ENCODE measurements around the gene FAM181A. TPM values are rescaled to one million over a fixed set of nuclear protein-coding genes. Genes with fewer than 3 reads are reported as not detected.

FAM181A gene
- polyA plus RNA-seq, 1 donor (not counting 4 experiments of a cell fraction or from before 2014, with no cell fraction given): 0.04 TPM

DNA sequence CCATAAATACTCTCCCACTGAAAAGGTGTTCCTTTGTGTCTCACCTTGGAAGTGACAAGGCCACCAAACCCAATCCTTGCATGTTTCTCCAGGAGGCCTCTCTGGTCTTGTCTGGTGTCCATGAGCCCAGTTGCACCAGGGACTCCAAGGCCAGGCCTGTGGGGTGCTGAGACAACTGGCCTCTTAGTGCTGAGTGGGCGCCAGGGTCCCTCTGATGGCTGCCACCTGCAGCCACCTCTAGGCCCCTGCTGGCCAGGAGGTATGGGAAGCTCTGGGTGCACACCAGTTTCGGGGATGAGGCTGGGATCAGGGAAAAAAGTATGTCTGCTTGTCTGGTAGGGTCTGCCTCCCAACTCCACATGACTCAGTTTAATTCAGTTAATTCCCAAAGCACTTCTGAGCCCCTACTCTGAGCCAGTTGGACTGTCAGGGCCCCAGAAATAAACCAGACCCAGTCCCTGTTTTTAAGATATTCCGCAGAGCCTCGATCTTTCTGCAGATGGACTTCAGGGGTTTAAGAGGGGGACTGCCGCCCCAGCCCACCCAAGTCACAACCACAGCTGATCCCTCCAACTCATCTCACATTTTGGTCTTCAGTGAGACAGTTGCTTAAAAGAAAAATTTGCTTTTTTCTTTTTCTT, 15.0 kb upstream of the FAM181A start:
- Histone ChIP-seq H2AFZ (ENCODE audit: control insufficient read depth, low read length) (no peak overlapping the region), H3K4me1 (ENCODE audit: control insufficient read depth, extremely low read depth, insufficient read depth, low read length) (no peaks in the 10 kb centered on the region), H3K9ac (ENCODE audit: control insufficient read depth, extremely low read depth, insufficient read depth, low read length) (no peak overlapping the region), H3K4me3 (ENCODE audit: control insufficient read depth in 2 of 3, extremely low read depth in 1 of 3, insufficient read depth in 2 of 3, low read depth in 1 of 3, low read length in 3 of 3) (no peak overlapping the region), H3K9me3 (ENCODE audit: control insufficient read depth, low read depth, low read length) (no peaks in the 10 kb centered on the region), H3K9me1 (ENCODE audit: control insufficient read depth, extremely low read depth, insufficient read depth, low read length) (no peaks in the 10 kb centered on the region), H3K27me3 (ENCODE audit: control insufficient read depth, extremely low read depth, insufficient read depth, low read length) (no peaks in the 10 kb centered on the region), H3K36me3 (ENCODE audit: control insufficient read depth in 2 of 2, extremely low read depth in 1 of 2, insufficient read depth in 2 of 2, low read length in 2 of 2) (no peaks in the 10 kb centered on the region), H3K4me2 (ENCODE audit: control insufficient read depth, extremely low read depth, insufficient read depth, low read depth, low read length) (no peak overlapping the region), H4K20me1 (ENCODE audit: control insufficient read depth, extremely low read depth, insufficient read depth, low read length) (no peaks in the 10 kb centered on the region), H3K27ac (ENCODE audit: control insufficient read depth, insufficient read depth, low read length) (no peak overlapping the region), H3K79me2 (ENCODE audit: control insufficient read depth, insufficient read depth, low read length) (no peaks in the 10 kb centered on the region)
- FAIRE-seq: no peak
- dilution Hi-C loops (cut with MboI; ENCODE audit: extremely low pct_ligation_motif_present, low sequenced_read_pairs): loop anchor here (25.0 kb wide), 1 partner anchor 250 kb away; no protein-coding TSS in a partner anchor
- TF ChIP-seq, protein P1, sequence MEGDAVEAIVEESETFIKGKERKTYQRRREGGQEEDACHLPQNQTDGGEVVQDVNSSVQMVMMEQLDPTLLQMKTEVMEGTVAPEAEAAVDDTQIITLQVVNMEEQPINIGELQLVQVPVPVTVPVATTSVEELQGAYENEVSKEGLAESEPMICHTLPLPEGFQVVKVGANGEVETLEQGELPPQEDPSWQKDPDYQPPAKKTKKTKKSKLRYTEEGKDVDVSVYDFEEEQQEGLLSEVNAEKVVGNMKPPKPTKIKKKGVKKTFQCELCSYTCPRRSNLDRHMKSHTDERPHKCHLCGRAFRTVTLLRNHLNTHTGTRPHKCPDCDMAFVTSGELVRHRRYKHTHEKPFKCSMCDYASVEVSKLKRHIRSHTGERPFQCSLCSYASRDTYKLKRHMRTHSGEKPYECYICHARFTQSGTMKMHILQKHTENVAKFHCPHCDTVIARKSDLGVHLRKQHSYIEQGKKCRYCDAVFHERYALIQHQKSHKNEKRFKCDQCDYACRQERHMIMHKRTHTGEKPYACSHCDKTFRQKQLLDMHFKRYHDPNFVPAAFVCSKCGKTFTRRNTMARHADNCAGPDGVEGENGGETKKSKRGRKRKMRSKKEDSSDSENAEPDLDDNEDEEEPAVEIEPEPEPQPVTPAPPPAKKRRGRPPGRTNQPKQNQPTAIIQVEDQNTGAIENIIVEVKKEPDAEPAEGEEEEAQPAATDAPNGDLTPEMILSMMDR (optimal IDR thresholded peaks at IDR 0.05 in 1 of 3, IDR thresholded peaks at IDR 0.05 in 1 of 3, conservative IDR thresholded peaks at IDR 0.05 in 1 of 3; ENCODE audit: extremely low read depth in 1 of 3, insufficient read depth in 2 of 3, low read length in 3 of 3): no peak
- TF ChIP-seq EZH2 (IDR thresholded peaks at IDR 0.05; ENCODE audit: low read length): no peak
- DNase-seq (ENCODE audit: low read depth, low spot score): no peak

DNA sequence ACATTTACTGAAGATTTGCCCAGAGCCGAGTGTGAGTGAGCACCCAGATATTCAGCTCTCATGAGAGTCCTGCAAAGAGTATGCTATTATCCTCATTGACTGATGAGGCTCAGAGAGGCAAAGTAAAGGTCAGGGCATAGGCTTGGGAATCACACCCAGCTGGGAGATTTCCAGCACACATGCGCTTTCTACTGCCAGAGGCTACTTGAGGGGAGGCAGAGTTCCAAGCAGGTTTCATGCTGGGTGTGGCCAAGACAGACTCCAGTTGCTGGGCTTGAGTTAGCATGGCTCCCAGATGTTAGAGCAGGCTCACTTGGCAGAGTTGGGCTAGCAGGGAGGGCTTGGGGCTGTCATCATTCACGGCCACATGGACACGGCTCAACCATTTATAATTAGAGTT, 14.4 kb upstream of the FAM181A start:
- FAIRE-seq (no peak), DNase-seq (ENCODE audit: low read depth, low spot score) (no peak)
- Histone ChIP-seq H3K9me3 (ENCODE audit: control insufficient read depth, low read depth, low read length) (no peaks in the 10 kb centered on the region), H3K27me3 (ENCODE audit: control insufficient read depth, extremely low read depth, insufficient read depth, low read length) (no peaks in the 10 kb centered on the region), H4K20me1 (ENCODE audit: control insufficient read depth, extremely low read depth, insufficient read depth, low read length) (no peaks in the 10 kb centered on the region), H3K4me2 (ENCODE audit: control insufficient read depth, extremely low read depth, insufficient read depth, low read depth, low read length) (no peak overlapping the region), H3K27ac (ENCODE audit: control insufficient read depth, insufficient read depth, low read length) (no peak overlapping the region), H3K9ac (ENCODE audit: control insufficient read depth, extremely low read depth, insufficient read depth, low read length) (no peak overlapping the region), H3K9me1 (ENCODE audit: control insufficient read depth, extremely low read depth, insufficient read depth, low read length) (no peaks in the 10 kb centered on the region), H2AFZ (ENCODE audit: control insufficient read depth, low read length) (no peak overlapping the region), H3K79me2 (ENCODE audit: control insufficient read depth, insufficient read depth, low read length) (no peaks in the 10 kb centered on the region), H3K4me1 (ENCODE audit: control insufficient read depth, extremely low read depth, insufficient read depth, low read length) (no peaks in the 10 kb centered on the region), H3K4me3 (ENCODE audit: control insufficient read depth in 2 of 3, extremely low read depth in 1 of 3, insufficient read depth in 2 of 3, low read depth in 1 of 3, low read length in 3 of 3) (no peak overlapping the region), H3K36me3 (ENCODE audit: control insufficient read depth in 2 of 2, extremely low read depth in 1 of 2, insufficient read depth in 2 of 2, low read length in 2 of 2) (no peaks in the 10 kb centered on the region)
- TF ChIP-seq, protein P1 (optimal IDR thresholded peaks at IDR 0.05 in 1 of 3, IDR thresholded peaks at IDR 0.05 in 1 of 3, conservative IDR thresholded peaks at IDR 0.05 in 1 of 3; ENCODE audit: extremely low read depth in 1 of 3, insufficient read depth in 2 of 3, low read length in 3 of 3): no peak
- no peak for TF ChIP-seq EZH2 (IDR thresholded peaks at IDR 0.05; ENCODE audit: low read length)
- dilution Hi-C loops (cut with MboI; ENCODE audit: extremely low pct_ligation_motif_present, low sequenced_read_pairs): loop anchor here (25.0 kb wide), 1 partner anchor 250 kb away; no protein-coding TSS in a partner anchor

All from keratinocyte (primary cell).